NCI-H2171 treated with DMSO at 0.1 percent for 48 hours (cell line): ENCODE results near the gene SLA2.
A peak's percentile ranks its signal among the peaks of the same experiment; 100 is the strongest.
"Not testable (repeated sequence)": the region's sequence is repeated elsewhere in the genome, so short reads cannot be mapped to it uniquely, and the experiment has no call there.

ENCODE experiments used
- DNase-seq: peaks from one replicate; lab custom pipeline; 2025; lab: John Stamatoyannopoulos, UW

The SLA2 gene

DNA sequence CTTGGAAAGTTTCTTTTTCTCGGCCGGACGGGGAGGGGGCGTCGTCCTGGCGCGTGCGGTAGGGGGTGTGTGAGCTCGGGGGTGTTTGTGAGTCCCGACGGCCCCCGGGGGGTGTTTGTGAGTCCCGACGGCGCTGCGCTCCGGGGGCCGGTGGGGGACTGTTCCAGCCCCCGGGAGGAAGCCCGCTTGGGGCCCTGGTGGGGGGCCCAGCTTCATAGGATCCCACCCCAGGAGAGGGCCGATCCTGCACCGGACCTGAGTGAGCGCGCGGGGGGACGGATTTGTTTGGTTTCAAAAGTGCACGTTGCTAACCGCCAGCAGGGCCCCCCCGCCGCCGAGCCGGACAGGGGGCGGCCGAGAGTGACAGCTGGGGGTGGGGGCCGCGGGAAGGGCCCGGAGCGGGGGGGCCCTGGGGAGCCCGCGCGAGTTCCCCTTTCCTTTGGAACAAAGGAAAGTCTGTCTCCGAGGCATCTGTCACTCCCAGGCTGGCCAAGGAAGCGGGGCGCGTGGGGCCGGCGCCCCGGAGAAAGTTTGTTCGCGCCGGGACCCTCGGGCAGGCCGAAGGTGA is 72.1 kb downstream of the SLA2 start:
- peak; percentile 42 for DNase-seq

GRCh38 chr20:36573103-36573797 is 72.7 kb downstream of the SLA2 start, which contains the start of gene TGIF2:
TSS of gene TGIF2 (plus strand) at chr20:36573597. CDS start at chr20:36578775, 5,178 bp downstream.
- peak; percentile 73 for DNase-seq

- DNase-seq, result no peak
Observed at GRCh38 chr20:36572701-36573102, 73.3 kb downstream of the SLA2 start.

- no peak for DNase-seq
Observed at GRCh38 chr20:36571564-36572504, 74.2 kb downstream of the SLA2 start.

GRCh38 chr20:36569847-36570429 is 76.1 kb downstream of the SLA2 start:
- no peak for DNase-seq

- no peak for DNase-seq
Observed at GRCh38 chr20:36565520-36565919, 80.5 kb downstream of the SLA2 start.

DNA sequence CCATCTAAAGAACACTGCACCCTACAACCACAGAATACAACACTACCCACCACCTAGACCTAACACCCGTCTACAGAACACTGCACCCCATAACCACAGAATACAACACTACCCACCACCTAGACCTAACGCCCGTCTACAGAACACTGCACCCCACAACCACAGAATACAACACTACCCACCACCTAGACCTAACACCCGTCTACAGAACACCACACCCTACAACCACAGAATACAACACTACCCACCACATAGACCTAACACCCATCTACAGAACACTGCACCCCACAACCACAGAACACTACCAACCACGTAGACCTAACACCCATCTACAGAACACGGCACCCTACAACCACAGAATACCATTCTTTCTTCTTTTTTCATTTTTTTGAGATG is 81.3 kb downstream of the SLA2 start:
- DNase-seq, result not testable (repeated sequence)

DNA sequence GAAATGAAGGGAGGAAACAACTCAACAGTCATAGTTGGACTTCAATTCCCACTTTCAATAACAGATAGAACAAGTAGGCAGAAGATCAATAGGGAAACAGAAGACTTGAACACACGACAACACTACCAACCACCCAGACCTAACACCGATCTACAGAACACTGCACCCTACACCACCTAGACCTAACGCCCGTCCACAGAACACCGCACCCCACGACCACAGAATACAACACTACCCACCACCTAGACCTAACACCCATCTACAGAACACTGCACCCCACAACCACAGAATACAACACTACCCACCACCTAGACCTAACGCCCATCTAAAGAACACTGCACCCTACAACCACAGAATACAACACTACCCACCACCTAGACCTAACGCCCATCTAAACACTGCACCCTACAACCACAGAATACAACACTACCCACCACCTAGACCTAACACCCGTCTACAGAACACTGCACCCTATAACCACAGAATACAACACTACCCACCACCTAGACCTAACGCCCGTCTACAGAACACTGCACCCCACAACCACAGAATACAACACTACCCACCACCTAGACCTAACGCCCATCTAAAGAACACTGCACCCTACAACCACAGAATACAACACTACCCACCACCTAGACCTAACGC is 81.8 kb downstream of the SLA2 start:
- DNase-seq, result not testable (repeated sequence)

DNA sequence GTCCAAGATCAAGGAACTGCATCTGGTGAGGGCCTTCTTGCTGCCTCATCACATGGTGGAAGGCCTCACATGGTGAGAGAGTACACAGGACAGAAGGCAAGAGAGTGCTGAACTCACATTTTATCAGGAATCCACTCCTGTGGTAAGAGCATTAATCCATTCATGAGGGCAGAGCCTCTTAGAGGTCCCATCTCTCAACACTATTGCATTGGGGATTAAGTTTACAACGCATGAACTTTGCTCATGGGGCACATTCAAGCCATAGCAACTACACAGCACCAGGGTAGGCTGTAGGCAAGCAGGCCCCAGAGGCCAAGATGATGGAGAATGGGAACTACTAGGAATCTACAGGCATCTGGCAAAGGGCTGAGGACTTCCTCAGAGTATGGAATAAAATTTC is 82.6 kb downstream of the SLA2 start:
- no peak for DNase-seq

DNA sequence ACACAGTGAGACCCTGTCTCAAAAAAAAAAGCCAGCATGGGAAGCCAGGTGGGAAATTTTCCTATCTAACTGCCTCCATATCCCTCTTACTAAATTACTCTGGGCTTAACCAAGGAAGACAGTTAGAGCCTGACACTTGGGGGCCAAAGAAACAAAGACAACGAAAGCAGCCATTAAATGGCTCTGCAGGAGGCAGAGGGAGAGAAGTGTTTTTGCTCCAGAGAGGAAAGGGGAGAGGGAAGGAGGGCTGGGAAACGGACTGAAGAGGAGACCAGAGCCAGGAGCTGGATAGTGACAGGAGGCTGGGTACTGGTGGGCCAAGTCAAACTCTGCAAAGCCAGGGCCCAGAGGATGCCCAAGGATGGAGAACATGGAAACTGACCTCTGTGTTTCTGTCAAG is 83.3 kb downstream of the SLA2 start:
- DNase-seq, result no peak
